ENCODE results near the gene NEU4.
A peak's percentile ranks its signal among the peaks of the same experiment; 100 is the strongest.
"Not testable (repeated sequence)": the region's sequence is repeated elsewhere in the genome, so short reads cannot be mapped to it uniquely, and the experiment has no call there.

Gene NEU4

DNA sequence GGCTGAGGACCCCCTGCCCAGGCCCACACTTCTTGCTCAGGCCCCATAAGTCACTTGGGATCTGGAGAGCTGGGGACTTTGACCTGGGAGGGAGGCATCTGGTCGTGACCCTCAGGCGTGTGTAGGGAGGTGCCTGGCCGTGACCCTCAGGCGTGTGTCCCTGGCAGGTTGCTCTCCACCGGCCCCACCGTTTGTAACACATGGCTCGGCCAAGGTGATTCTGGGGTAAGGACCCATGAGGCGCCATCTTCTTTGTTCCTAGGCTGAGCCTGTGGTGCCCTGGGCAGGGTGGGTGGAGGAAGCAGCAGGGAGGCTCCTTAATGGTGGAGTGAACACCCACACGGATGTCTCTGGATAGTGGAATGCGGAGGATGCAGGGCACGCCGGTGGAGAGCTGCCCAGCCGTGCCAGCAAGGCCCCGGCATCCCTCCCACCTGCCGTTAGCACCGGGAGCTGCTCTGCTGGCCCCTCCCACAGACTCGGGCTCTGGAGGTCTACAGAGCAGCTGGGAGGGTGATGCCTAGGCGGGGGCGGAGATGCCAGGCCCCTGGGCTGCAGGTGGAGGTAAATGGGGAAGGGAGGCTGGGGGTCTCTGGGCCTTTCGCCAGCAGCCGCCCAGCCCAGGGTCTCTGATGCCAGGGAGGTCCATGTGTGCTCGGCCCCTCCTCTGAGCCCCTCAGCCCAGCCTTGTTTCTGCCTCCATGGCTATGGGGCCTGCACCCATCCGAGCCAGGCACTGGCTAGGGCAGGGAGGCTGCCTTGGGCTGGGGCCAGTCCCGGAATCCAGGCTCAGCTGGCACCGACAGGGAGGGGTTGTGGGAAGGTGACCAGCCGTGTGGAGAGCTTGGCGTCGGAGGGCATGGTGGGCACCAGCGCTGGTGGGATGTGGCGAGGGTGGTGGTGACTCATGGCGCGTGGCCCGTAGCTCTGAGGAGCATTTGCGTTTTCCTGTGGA is 33.5 kb upstream of the NEU4 start:
- no peak for DNase-seq (ENCODE audit: low read depth)

DNA sequence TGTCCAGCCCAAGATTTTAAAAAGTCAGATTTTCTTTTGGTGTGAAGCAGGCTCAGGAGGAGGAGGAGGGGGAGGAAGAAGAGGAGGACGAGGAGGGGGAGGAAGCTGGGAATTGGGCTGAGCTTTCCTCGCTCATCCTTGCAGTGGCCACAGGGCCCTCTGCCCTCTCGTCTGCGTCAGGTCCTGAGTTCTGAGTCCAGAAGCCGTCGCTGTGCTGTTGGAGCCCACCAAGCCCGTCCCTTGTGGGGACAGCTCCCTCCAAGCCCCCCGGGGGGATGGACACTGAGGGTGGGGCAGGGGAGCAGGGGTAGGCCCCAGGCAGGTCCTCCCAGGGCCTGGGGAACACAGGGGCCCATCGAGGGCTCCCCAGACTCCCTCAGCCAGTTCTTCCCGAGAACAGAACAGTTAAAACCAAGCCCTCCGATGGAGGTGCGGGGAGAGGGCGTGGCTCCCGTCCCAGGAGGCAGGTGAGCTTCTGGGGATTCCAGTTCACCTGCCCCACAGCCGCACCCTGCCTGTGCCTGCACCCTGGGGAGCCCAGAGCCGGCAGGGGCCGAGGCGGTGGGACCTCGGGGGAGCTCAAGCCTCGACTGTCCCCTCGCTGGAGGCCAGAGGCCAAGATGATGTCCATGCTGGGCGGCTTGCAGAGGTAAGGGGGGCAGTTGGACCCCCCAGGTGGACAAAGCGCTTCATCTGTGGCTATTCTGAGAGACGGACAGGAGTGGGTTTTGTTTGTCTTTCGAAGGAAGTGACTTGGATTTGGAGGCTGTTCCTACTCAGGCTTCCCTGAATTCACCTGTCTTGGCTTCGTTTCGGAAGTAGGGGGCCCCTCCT is 32.4 kb upstream of the NEU4 start, which contains the start of gene GAL3ST2:
Gene GAL3ST2 (plus strand): TSS at position 487 of the 834 bp plus-strand sequence. CDS start 134 bp downstream, at position 621.
- DNase-seq (ENCODE audit: low read depth): no peak

DNA sequence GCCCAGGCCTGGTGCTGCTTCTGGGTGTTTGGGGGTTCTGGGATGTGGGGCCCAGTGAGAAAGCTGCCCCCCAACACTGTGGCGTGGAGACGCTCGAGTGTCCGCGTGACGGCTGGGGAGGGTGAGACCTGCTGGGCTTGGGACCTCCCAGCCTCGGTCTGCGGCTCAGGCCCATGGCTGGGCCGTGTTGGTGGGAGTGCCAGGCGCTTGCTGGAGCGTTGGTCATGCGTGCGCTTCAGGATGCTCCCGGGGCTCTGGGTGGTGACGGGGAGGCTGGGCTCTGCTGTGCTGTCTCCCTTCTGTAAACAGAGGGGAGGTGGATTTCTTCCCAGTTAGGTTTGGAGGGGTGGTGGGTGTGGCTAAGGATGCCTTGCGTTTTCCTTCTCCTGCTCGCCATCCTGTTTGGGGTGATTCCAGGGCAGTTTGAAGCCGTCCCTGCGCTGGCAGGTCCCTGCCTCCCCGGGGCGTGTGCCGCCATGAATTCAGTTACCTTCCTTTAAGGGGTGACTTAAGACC is 31.8 kb upstream of the NEU4 start:
- no peak for DNase-seq (ENCODE audit: low read depth)

DNA sequence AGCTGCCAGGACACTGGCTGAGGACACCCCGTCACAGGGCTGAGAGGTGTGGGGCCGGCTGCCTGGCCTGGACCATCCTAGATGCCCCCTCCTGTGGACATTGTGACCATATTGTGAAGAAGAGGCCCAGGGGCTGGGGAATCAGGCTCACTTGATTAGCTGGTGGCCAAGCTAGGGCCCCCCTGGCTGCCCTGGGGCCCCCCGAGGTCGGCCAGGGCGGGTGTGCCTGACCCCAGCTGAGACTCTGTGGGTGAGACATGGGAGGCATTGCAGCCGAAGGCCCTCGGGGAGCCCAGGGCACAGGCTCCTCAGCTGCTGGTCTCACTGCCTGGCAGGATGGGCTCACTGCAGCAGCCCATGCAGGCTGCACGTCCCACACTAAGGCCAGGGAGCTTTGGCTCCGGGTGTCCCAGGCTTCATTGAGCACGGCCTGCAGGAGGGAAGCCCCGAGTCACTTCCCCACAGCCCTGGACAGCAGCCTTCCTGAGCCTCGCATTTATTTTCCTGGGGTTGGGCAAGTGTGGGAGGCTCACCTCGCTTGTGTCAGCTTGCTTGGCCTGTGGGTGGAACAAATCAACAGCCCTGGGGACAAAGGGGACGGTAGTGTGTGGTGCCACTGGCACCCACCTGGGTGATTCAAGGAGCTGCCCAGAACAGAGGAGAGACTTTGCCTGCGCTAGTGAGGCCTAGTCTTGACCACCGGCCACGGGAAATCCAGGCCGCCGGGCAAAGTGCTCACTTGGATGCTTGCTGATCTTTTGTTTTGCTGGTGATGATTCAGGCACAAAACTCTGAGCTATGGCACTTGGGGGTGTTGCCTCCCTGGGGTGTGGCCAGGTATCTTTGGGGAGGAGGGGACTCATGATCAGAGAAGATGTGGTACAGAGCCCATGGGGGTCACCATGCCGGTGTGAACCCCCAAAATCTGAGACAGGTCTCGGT is 31.0 kb upstream of the NEU4 start:
- DNase-seq (ENCODE audit: low read depth): no peak

DNA sequence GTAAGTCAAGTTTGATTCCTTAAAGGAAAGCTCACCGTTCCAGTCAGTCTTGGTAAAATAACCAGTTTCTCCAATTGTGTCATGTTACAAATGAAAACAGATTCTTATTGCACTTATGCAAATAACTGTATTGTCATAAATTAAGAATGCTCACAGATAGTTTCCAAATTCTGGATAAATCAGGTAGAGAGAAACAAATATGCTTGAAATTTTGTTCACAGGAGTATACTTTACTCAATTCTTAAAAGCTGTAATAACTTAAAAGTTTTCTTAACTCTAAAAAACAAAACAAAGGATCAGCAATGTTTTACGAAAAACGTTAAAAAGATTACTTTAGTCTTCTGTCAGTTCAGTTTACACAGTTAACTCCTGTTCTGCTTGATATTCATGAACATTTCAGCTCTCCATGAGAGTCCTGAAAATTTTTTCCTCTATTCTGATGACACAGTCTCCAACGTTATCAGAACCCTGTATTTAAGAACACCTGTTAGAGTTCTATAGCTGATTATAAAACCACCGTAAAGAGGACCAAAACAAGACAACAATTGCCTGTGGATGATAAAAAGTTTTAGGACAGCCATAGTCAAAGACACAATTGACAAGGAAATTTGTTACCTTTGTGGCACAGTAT is 27.9 kb upstream of the NEU4 start:
- no peak for DNase-seq (ENCODE audit: low read depth)

DNA sequence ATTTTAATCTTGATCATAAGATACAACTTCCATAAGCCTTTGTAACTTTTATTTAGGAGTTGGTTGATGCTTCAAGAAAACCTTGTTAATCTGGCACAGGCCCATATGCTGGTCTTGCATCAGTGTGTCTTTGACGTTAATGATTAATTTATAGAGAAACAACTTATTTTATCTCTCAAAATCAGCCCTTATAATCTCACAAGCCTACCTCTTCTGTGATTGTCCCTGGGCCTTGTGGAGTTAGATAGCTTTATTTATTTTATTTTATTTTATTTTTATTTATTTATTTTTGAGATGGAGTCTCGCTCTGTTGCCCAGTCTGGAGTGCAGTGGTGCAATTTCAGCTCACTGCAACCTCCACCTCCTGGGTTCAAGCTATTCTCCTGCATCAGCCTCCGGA is 26.9 kb upstream of the NEU4 start:
- not testable (repeated sequence) for DNase-seq (ENCODE audit: low read depth)

DNA sequence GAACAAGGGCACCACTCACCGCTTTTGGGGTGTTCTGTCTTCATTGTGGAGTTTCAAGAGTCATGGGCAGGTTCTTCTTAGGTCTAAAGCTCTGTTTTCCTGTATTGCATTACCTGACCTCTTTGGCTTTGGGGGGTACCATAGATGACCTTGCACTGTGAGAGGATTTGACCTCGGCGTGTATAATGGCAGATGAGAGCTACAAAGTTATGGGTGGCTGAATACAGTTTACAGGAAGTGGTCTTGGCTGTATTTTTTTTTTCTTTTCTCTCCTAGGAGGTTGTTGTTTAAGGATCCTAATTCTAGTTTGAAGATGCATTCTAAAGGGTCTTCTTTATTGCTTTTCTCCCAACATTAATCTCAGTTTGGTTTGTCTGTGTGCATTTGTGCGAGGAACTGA is 20.9 kb upstream of the NEU4 start:
- DNase-seq (ENCODE audit: low read depth): no peak

DNA sequence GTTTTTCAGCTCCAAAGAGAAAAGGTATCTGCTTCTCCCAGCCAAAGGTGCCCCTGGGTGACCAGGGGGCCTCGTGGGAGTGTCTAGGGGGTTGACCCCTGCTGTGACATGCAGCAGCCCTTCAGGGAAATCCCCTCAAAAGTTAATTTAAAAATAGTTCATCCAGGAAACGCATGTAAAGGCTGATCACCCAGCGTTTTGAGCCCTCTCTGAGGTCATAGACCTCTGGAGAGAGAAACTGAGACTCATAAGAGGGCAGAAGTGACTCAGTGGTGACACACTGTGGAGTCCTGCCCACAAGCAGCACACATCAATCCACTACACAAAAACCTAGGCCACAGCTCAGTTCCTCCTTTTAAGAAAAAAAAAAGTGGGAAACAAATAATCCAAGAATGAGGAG is 20.4 kb upstream of the NEU4 start:
- DNase-seq (ENCODE audit: low read depth): peak; percentile 33

DNA sequence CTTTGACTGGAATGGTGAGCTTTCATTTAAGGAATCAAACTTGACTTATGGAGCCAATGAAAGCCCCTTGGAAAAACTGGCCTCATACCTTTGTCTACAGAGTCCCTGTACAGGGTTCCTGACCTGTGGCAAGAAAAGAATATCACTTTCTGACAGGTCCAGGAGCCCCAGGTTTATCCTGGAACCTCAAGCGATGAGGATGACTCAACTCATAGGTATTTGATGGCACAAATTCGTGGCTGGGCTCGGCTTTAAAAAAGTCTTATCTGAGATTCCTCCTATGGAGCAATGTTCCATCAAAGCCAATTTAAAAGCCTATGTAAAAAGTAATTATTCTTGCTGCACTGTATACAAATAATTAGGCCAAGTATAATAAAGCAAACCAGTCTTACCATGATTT is 17.6 kb upstream of the NEU4 start:
- DNase-seq (ENCODE audit: low read depth): not testable (repeated sequence)

DNA sequence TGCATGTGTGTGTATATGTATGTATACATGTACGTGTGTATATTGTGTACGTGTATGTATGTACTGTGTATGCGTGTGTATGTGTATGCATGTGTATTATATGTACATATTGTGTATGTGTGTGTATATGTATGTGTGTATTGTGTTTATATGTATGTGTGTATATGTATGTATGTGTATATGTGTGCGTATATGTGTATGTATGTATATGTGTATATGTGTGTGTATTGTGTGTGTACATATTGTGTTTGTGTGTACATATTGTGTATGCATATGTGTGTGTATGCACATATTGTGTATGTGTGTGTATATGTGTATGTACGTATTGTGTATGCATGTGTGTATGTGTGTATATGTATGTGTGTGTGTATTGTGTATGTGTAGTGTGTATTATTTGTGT is 15.6 kb upstream of the NEU4 start:
- DNase-seq (ENCODE audit: low read depth): no peak

DNA sequence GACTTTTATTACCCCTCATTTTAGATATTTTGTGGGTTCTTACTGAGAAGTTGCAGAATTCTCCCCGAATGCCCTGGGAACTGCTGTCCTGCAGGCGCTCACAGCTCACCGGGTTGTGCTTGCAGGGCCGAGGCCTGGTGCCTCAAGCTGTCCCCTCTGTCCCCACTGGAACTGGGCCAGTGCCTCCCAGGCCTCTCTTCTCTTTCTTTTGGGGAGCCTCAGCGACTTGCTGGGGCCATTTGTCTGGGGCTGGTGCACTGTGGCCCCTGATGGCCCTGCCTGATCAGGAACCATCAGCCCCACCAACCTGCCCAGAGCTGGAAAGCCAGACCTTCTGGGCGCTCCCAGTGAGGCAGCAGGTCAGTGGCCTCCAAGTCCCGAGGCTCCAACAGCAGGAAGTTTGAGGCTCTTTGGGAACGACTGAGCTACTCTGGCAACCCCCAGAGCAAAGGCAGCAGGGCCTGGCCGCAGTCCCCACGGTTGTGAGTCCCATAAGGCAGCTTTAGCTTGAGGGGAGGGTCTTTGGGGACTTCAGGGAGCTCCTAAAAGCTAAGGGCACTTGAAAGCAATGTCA is 14.7 kb upstream of the NEU4 start:
- DNase-seq (ENCODE audit: low read depth): no peak

DNA sequence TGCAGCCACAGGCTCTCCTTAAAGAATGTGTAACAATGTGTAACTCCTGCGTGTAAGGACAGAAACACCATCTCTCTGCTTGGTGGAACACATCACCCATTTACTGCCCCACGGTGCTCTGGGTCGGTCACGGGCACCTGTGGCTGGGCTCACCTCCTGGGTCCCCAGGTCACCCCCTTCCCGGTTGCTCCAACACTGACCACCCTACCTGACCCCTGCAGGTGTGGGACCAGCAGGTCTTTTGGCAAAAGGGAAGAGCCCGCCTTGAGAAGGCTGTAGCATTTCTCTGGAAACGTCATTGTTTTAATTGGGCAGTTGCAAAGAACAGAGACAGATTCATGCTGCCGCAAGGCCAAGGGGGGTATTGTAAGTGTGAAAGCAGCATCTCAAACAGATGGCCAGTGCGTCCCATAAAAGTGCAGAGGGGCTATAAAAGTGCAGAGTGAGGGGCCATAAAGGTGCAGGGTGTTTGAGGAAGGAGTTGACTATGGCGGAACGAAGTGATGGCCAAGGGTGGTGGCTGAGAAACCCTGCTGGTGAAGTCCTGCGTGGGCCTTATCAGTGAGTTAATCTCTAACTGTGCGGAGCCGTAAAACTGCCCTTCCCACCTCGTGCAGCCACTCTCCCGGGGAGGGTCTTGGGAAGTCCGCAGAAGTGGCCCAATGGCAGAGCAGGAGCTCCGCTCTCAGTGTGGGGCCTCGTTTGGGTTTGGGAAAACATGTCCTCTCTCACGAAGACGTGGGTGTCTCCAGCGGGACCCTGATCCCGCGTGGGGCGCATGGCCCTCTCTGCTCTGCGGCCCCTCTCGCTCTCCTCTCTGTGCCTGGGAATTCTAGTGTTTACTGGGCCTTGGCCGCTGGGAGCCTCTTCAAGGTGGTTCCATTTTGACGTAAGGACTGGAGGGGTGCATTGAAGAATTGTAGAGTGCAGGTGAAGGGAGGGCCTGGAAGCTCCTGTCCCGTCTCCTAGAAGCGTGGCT is 13.7 kb upstream of the NEU4 start:
- no peak for DNase-seq (ENCODE audit: low read depth)

DNA sequence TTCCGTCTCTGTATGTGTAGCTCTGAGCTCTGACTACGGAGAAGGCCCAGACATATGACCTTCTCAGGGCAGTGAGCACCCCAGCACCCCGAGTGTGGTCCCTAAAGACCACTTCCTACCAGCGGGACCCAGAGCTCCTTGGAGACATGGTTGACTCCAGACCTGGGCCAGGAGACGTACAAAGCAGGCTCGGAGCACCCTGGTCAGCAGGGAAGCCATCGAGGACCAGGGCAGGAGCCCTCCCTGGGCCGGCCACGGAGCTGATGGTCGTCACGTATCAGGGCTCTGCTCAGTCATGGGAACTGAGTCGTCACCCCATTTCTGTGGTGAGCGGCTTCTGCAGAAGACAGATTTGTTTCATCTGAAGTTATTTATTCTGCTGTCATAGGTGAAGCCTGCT is 12.8 kb upstream of the NEU4 start:
- DNase-seq (ENCODE audit: low read depth): no peak

DNA sequence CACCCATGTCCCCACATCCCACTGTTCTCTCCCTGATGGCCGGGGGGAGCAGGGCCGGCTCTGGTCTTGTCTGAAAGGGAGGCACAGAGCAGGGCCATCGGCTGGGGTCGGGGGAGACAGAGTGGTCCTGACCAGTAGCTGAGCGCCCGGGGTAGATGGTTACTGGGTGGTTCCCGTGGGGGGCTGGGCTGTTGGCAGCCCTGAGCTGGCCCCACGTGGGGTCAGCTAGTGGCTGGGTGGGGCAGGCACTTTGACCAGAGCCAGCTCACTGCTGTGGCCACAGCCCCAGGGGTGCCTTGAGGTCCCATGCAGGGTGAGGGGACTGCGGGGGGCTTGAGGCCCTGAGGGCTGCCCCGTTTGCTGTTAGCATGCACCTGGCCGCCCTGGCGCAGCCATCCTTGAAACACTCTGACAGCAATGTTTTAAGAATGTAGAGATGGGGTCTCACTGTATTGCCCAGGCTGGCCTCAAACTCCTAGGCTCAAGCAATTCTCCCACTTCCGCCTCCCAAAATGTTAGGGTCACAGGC is 12.3 kb upstream of the NEU4 start:
- DNase-seq (ENCODE audit: low read depth): no peak

DNA sequence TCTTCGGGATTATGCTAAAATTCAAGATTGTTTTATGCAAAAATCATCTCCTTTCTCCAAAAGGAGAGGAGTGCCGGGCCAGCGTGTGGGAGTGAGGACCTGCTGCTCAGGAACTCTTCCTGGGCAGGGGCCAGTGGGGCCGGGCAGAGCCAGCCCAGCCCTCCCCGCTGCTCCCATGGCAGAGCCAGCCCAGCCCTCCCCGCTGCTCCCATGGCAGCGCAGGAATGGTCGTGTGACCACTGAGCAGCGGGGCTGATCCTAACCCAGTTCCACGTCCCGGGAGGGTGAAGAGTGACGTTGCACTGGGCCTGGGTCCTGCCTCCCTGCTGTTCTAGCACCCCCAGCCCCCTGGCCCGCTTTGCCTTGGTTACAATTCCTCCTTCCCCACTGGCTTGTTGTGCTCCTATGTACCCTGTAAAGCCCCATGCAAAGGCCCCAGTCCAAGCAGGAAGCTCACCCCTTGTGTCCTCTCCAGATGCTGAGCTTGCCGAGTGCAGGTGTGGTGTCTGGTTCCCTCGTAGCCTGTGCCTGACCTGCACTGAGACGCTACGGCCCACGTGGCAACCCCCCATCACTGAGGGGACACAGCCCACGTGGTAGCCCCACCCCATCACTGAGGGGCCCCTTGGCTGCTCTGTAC is 11.4 kb upstream of the NEU4 start:
- no peak for DNase-seq (ENCODE audit: low read depth)

DNA sequence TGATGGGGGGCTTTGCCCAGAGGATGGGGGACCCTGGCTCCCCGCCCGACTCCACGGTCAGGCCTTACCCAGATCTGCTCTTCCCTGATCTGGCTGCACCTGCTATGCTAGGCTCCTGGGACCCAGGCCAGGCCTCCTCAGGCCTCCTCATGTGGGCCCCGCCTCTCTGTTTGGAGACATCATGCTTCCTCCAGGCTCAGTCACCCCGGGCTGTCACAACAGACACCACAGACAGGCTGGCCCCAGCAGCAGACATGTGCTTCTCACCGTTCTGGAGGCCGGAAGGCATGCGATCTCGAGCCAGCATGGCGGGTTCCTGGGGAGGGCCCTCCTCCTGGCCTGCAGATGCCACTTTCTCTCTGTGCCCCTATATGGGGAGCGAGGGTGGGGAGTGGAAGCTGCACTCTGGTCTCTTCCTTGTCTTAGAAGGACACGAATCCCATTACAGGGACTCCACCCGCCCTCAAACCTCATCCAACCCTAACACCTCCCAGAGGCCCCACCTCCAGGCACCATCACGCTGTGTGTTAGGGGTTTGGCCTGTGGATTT is 10.8 kb upstream of the NEU4 start:
- no peak for DNase-seq (ENCODE audit: low read depth)

DNA sequence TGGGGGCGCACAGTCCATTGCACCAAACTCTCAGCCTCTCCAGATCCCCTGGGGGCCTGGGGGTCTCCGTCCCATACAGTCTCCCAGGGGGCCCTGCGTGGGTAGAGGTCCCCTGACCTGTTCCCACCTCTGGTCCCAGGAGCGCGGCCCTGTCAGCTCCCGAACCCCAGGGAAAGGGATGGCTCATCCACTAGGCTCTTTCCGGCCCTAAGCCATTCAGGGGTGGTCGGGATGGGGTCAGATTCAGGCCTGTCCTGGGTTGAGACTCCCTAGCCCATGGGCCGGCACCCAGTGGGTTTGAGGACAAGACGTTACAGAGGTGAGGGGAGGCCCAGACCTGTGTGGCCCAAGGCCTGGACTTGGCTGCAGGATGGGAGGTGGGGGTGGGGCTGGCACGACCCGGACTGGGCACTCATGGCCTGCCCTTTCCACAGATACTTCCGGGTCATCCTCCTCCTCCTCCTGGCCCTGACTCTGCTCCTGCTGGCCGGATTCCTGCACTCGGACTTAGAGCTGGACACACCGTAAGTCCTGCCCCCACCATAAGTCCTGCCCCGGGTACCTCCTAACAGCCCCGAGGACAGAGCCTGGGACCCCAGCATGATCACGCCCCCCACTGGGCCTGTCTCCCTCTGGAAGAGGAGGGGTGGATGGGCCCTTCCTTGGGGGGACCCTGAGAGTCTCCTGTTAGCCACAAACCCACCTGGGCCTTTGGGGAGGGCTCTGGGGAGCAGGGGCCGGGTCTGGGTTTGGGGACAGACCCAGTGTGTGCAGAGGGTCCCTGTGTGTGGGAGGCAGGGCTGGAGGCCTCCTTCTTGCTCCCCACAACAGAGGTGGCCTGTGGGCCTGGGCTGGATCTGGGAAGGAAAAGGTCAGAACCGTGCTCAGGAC is 10.1 kb upstream of the NEU4 start:
- DNase-seq (ENCODE audit: low read depth): no peak

All from EH (cell line).